Limb (tissue), 2 donors: ENCODE results near the gene NDUFAF4.
"Not testable (repeated sequence)": the region's sequence is repeated elsewhere in the genome, so short reads cannot be mapped to it uniquely, and the experiment has no call there.

Experiments used
- DNase-seq, 2 donors: peaks; one replicate each; pipeline ENCODE4 v3.0.0-alpha.2; 2016; ENCODE audit errors: extremely low spot score in 2 of 2

NDUFAF4 gene

GRCh38 chr6:96899451-96899998 is 1.8 kb upstream of the NDUFAF4 start:
- DNase-seq, result no peak

GRCh38 chr6:96899019-96899418 is 1.3 kb upstream of the NDUFAF4 start:
- peak in 1 of 2 donors; percentile 64 for DNase-seq

- no peak for DNase-seq
Measured at GRCh38 chr6:96898241-96898851, 655 bp upstream of the NDUFAF4 start.

GRCh38 chr6:96889146-96889545 is 8.5 kb downstream of the NDUFAF4 start:
- no peak for DNase-seq

- no peak for DNase-seq
Measured at GRCh38 chr6:96888745-96889144, 8.9 kb downstream of the NDUFAF4 start.

GRCh38 chr6:96886519-96886918 is 11.2 kb downstream of the NDUFAF4 start:
- DNase-seq, result no peak

GRCh38 chr6:96885187-96885631 is 12.5 kb downstream of the NDUFAF4 start:
- DNase-seq, result not testable (repeated sequence)

- no peak for DNase-seq
Measured at GRCh38 chr6:96878143-96878542, 19.5 kb downstream of the NDUFAF4 start.

GRCh38 chr6:96876886-96877545 is 20.7 kb downstream of the NDUFAF4 start:
- no peak for DNase-seq

- no peak for DNase-seq
Measured at GRCh38 chr6:96872976-96873375, 24.7 kb downstream of the NDUFAF4 start.

- DNase-seq, result no peak
Measured at GRCh38 chr6:96865055-96865405, 32.7 kb downstream of the NDUFAF4 start.

GRCh38 chr6:96864216-96865054 is 33.3 kb downstream of the NDUFAF4 start:
- no peak for DNase-seq

- DNase-seq, result no peak
Measured at GRCh38 chr6:96862560-96862959, 35.1 kb downstream of the NDUFAF4 start.

GRCh38 chr6:96861588-96861987 is 36.1 kb downstream of the NDUFAF4 start:
- DNase-seq, result no peak

GRCh38 chr6:96856856-96857255 is 40.8 kb downstream of the NDUFAF4 start:
- no peak for DNase-seq

GRCh38 chr6:96853083-96853482 is 44.6 kb downstream of the NDUFAF4 start:
- DNase-seq, result no peak

GRCh38 chr6:96852605-96853004 is 45.1 kb downstream of the NDUFAF4 start:
- no peak for DNase-seq

- DNase-seq, result no peak
Measured at GRCh38 chr6:96851858-96852257, 45.8 kb downstream of the NDUFAF4 start.

GRCh38 chr6:96849615-96850014 is 48.1 kb downstream of the NDUFAF4 start:
- no peak for DNase-seq

- DNase-seq, result no peak
Measured at GRCh38 chr6:96844530-96844929, 53.2 kb downstream of the NDUFAF4 start.

- no peak for DNase-seq
Measured at GRCh38 chr6:96841345-96841744, 56.3 kb downstream of the NDUFAF4 start.
